ENCODE data around the gene CLRN2. TPM values are rescaled to one million over a fixed set of nuclear protein-coding genes. Genes with fewer than 3 reads are reported as not detected.

The CLRN2 gene
- total RNA-seq, 2 donors from 2014 or later: not detected

GRCh38 chr4:17546678-17547077 lies 31.7 kb downstream of the CLRN2 start:
- DNase-seq: no peak
- Histone ChIP-seq H3K27ac (ENCODE audit: low read depth, low read length) (no peak overlapping the region), H3K9me3 (ENCODE audit: control insufficient read depth, low read length) (no peaks in the 10 kb centered on the region), H3K27me3 (ENCODE audit: control insufficient read depth, insufficient read depth, low read length, poor library complexity, severe bottlenecking) (no peaks in the 10 kb centered on the region), H3K9ac (ENCODE audit: extremely low read depth, low read length, poor library complexity, severe bottlenecking) (no peak overlapping the region), H3K36me3 (ENCODE audit: control insufficient read depth, insufficient read depth, low read length) (no peaks in the 10 kb centered on the region), H3K4me3 (ENCODE audit: low read length) (no peak overlapping the region), H3K4me1 (ENCODE audit: control insufficient read depth, insufficient read depth, low read length) (no peaks in the 10 kb centered on the region)
- Mint-ChIP-seq H3K27me3 (ENCODE audit: insufficient read depth) (peaks cover 72% of the 10 kb centered on the region), H3K4me3 (no peak overlapping the region), H3K4me1 (peaks cover 14% of the 10 kb centered on the region), H3K9me3 (peaks cover 4% of the 10 kb centered on the region), H3K27ac (no peak overlapping the region), H3K36me3 (ENCODE audit: low read depth) (no peaks in the 10 kb centered on the region)
- WGBS, 2 experiments (ENCODE audit: insufficient coverage in 1 of 2, insufficient read length in 1 of 2): 71 to 86% methylated on average over 8 to 12 of the region's 12 CpGs
- TF ChIP-seq CTCF (conservative IDR thresholded peaks at IDR 0.05): no peak

GRCh38 chr4:17550549-17550948 lies 35.6 kb downstream of the CLRN2 start:
- no peak overlapping the region for H3K4me3 ChIP-seq (ENCODE audit: low read length)
- Mint-ChIP-seq H3K4me1 (no peaks in the 10 kb centered on the region), H3K27ac (no peak overlapping the region), H3K4me3 (no peak overlapping the region), H3K9me3 (peaks cover 2% of the 10 kb centered on the region), H3K27me3 (ENCODE audit: insufficient read depth) (peaks cover 70% of the 10 kb centered on the region), H3K36me3 (ENCODE audit: low read depth) (no peaks in the 10 kb centered on the region)
- H3K9me3 ChIP-seq (ENCODE audit: control insufficient read depth, low read length): no peaks in the 10 kb centered on the region
- H3K4me1 ChIP-seq (ENCODE audit: control insufficient read depth, insufficient read depth, low read length): no peaks in the 10 kb centered on the region
- H3K27me3 ChIP-seq (ENCODE audit: control insufficient read depth, insufficient read depth, low read length, poor library complexity, severe bottlenecking): peaks cover 13% of the 10 kb centered on the region
- no peak overlapping the region for H3K27ac ChIP-seq (ENCODE audit: low read depth, low read length)
- no peak for TF ChIP-seq CTCF (conservative IDR thresholded peaks at IDR 0.05)
- DNase-seq: no peak
- H3K36me3 ChIP-seq (ENCODE audit: control insufficient read depth, insufficient read depth, low read length): no peaks in the 10 kb centered on the region
- 83 to 93% methylated on average over 3 of the region's 3 CpGs for WGBS, 2 experiments (ENCODE audit: insufficient coverage in 1 of 2, insufficient read length in 1 of 2)
- H3K9ac ChIP-seq (ENCODE audit: extremely low read depth, low read length, poor library complexity, severe bottlenecking): no peak overlapping the region

GRCh38 chr4:17552427-17552826 lies 37.5 kb downstream of the CLRN2 start:
- Mint-ChIP-seq H3K36me3 (ENCODE audit: low read depth) (no peaks in the 10 kb centered on the region), H3K4me3 (no peak overlapping the region), H3K27ac (no peak overlapping the region), H3K9me3 (no peaks in the 10 kb centered on the region), H3K4me1 (no peaks in the 10 kb centered on the region), H3K27me3 (ENCODE audit: insufficient read depth) (peaks cover 55% of the 10 kb centered on the region)
- H3K9ac ChIP-seq (ENCODE audit: extremely low read depth, low read length, poor library complexity, severe bottlenecking): no peak overlapping the region
- DNase-seq: no peak
- H3K27me3 ChIP-seq (ENCODE audit: control insufficient read depth, insufficient read depth, low read length, poor library complexity, severe bottlenecking): peaks cover 14% of the 10 kb centered on the region
- no peaks in the 10 kb centered on the region for H3K36me3 ChIP-seq (ENCODE audit: control insufficient read depth, insufficient read depth, low read length)
- H3K27ac ChIP-seq (ENCODE audit: low read depth, low read length): no peak overlapping the region
- H3K4me1 ChIP-seq (ENCODE audit: control insufficient read depth, insufficient read depth, low read length): no peaks in the 10 kb centered on the region
- no peaks in the 10 kb centered on the region for H3K9me3 ChIP-seq (ENCODE audit: control insufficient read depth, low read length)
- TF ChIP-seq CTCF (conservative IDR thresholded peaks at IDR 0.05): no peak
- WGBS, 2 experiments (ENCODE audit: insufficient coverage in 1 of 2, insufficient read length in 1 of 2): 63 to 81% methylated on average over 3 to 5 of the region's 5 CpGs
- no peak overlapping the region for H3K4me3 ChIP-seq (ENCODE audit: low read length)
